Mucosa of rectum (tissue), 2 donors: ENCODE data around the gene LGR6.
"Not testable (repeated sequence)": the region's sequence is repeated elsewhere in the genome, so short reads cannot be mapped to it uniquely, and the experiment has no call there.

ENCODE experiments used
- H3K27ac ChIP-seq, 2 donors: one replicate each; pipeline ENCODE4 v1.7.0; 2013; ENCODE audit warnings: inconsistent platforms in 2 of 2, low read depth in 2 of 2, low read length in 2 of 2
- H3K27me3 ChIP-seq, 2 donors: one replicate each; pipeline ENCODE4 v1.7.0; 2013; ENCODE audit warnings: low read length in 2 of 2; ENCODE audit not compliant: control insufficient read depth in 2 of 2, insufficient read depth in 2 of 2
- H3K36me3 ChIP-seq, 2 donors: one replicate each; pipeline ENCODE4 v1.7.0; 2013; ENCODE audit warnings: low read length in 2 of 2; ENCODE audit not compliant: control insufficient read depth in 2 of 2, insufficient read depth in 2 of 2
- H3K4me1 ChIP-seq, 2 donors: one replicate each; pipeline ENCODE4 v1.7.0; 2013; ENCODE audit warnings: low read length in 2 of 2, mild to moderate bottlenecking in 1 of 2; ENCODE audit not compliant: control insufficient read depth in 2 of 2, insufficient read depth in 2 of 2
- H3K4me3 ChIP-seq, 2 donors: one replicate each; pipeline ENCODE4 v1.7.0; 2013; ENCODE audit warnings: low read length in 2 of 2
- H3K9ac ChIP-seq, 2 donors: one replicate each; pipeline ENCODE4 v1.7.0; 2013; ENCODE audit warnings: low read length in 2 of 2, low read depth in 1 of 2, mild to moderate bottlenecking in 1 of 2
- H3K9me3 ChIP-seq, 2 donors: one replicate each; pipeline ENCODE4 v1.7.0; 2013; ENCODE audit warnings: low read length in 2 of 2; ENCODE audit not compliant: control insufficient read depth in 2 of 2
- donor health status: healthy.
- donor health status: Normal muscosa, but diverticular disease.

LGR6 gene

GRCh38 chr1:202176949-202177927, 16.4 kb upstream of the LGR6 start:
- Histone ChIP-seq H3K27me3 (no peaks in the 10 kb centered on the region), H3K27ac (no peak overlapping the region), H3K9me3 (no peaks in the 10 kb centered on the region)

GRCh38 chr1:202179828-202180750, 13.5 kb upstream of the LGR6 start:
- no peak overlapping the region for H3K4me3 ChIP-seq
- H3K27me3 ChIP-seq: no peaks in the 10 kb centered on the region
- no peaks in the 10 kb centered on the region for H3K9me3 ChIP-seq
- H3K9ac ChIP-seq: no peak overlapping the region
- no peak overlapping the region for H3K27ac ChIP-seq
- peaks cover 0 to 3% of the 10 kb centered on the region in 2 donors for H3K4me1 ChIP-seq
- no peaks in the 10 kb centered on the region for H3K36me3 ChIP-seq

More at GRCh38 chr1:202176949-202177927, 16.4 kb upstream of the LGR6 start:
- no peaks in the 10 kb centered on the region for H3K4me1 ChIP-seq
- H3K36me3 ChIP-seq: no peaks in the 10 kb centered on the region
- H3K4me3 ChIP-seq: no peak overlapping the region
- H3K9ac ChIP-seq: no peak overlapping the region

- not testable (repeated sequence) for H3K9me3 ChIP-seq, H3K4me3 ChIP-seq, H3K27ac ChIP-seq, H3K36me3 ChIP-seq, H3K27me3 ChIP-seq, H3K9ac ChIP-seq, H3K4me1 ChIP-seq
Measured at GRCh38 chr1:202180751-202181139, 12.9 kb upstream of the LGR6 start.

GRCh38 chr1:202181586-202181985, 12.0 kb upstream of the LGR6 start:
- Histone ChIP-seq H3K27me3 (no peaks in the 10 kb centered on the region), H3K4me3 (no peak overlapping the region), H3K9ac (no peak overlapping the region), H3K9me3 (no peaks in the 10 kb centered on the region), H3K27ac (no peak overlapping the region), H3K36me3 (no peaks in the 10 kb centered on the region), H3K4me1 (peaks cover 0 to 6% of the 10 kb centered on the region in 2 donors)

- H3K27me3 ChIP-seq: no peaks in the 10 kb centered on the region
- H3K9ac ChIP-seq: no peak overlapping the region
- no peak overlapping the region for H3K27ac ChIP-seq
Measured at GRCh38 chr1:202182040-202182877, 11.3 kb upstream of the LGR6 start.

GRCh38 chr1:202184750-202185460, 8.7 kb upstream of the LGR6 start:
- no peaks in the 10 kb centered on the region for H3K36me3 ChIP-seq
- no peak overlapping the region for H3K4me3 ChIP-seq
- H3K4me1 ChIP-seq: peaks cover 2 to 14% of the 10 kb centered on the region in 2 donors
- no peaks in the 10 kb centered on the region for H3K9me3 ChIP-seq
- no peak overlapping the region for H3K27ac ChIP-seq
- H3K27me3 ChIP-seq: no peaks in the 10 kb centered on the region
- H3K9ac ChIP-seq: no peak overlapping the region

More at GRCh38 chr1:202182040-202182877, 11.3 kb upstream of the LGR6 start:
- Histone ChIP-seq H3K4me3 (no peak overlapping the region), H3K9me3 (no peaks in the 10 kb centered on the region), H3K4me1 (peaks cover 2 to 12% of the 10 kb centered on the region in 2 donors), H3K36me3 (no peaks in the 10 kb centered on the region)

GRCh38 chr1:202186327-202186726, 7.3 kb upstream of the LGR6 start:
- no peak overlapping the region for H3K27ac ChIP-seq
- H3K27me3 ChIP-seq: no peaks in the 10 kb centered on the region
- H3K9me3 ChIP-seq: no peaks in the 10 kb centered on the region
- no peak overlapping the region for H3K9ac ChIP-seq
- H3K36me3 ChIP-seq: no peaks in the 10 kb centered on the region
- peaks cover 2 to 14% of the 10 kb centered on the region in 2 donors for H3K4me1 ChIP-seq
- no peak overlapping the region for H3K4me3 ChIP-seq

- Histone ChIP-seq H3K4me1 (peaks cover 2 to 14% of the 10 kb centered on the region in 2 donors), H3K9me3 (no peaks in the 10 kb centered on the region), H3K27me3 (no peaks in the 10 kb centered on the region), H3K4me3 (no peak overlapping the region), H3K9ac (no peak overlapping the region), H3K36me3 (no peaks in the 10 kb centered on the region), H3K27ac (no peak overlapping the region)
Measured at GRCh38 chr1:202187041-202187671, 6.4 kb upstream of the LGR6 start.
